HG03521 (cell line): ENCODE data around the gene HOXD11.
A peak's percentile ranks its signal among the peaks of the same experiment; 100 is the strongest.

Experiments used
- ATAC-seq: cut with Tn5 transposase; IDR thresholded peaks from one replicate; pipeline ENCODE4 v1.9.1; 2021; ENCODE audit warnings: mild to moderate bottlenecking, moderate library complexity; ENCODE audit not compliant: unreplicated experiment

The HOXD11 gene

GRCh38 chr2:176130957-176131847, 24.1 kb downstream of the HOXD11 start:
- no peak for ATAC-seq

DNA sequence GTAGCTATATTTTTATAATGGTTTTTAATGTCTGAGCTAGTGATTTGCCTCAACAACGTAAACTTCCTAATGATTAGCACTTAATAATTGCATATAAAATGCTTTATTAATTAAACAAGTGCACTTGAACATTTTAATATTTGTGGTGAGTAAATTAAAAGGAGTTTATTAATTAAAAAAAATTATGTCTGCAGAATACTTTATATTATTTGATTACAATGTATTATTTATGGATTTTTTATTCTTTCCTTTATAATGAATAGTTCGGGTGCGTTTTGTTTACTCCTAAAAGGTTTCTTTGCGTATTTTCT, 24.7 kb downstream of the HOXD11 start:
- ATAC-seq: no peak

DNA sequence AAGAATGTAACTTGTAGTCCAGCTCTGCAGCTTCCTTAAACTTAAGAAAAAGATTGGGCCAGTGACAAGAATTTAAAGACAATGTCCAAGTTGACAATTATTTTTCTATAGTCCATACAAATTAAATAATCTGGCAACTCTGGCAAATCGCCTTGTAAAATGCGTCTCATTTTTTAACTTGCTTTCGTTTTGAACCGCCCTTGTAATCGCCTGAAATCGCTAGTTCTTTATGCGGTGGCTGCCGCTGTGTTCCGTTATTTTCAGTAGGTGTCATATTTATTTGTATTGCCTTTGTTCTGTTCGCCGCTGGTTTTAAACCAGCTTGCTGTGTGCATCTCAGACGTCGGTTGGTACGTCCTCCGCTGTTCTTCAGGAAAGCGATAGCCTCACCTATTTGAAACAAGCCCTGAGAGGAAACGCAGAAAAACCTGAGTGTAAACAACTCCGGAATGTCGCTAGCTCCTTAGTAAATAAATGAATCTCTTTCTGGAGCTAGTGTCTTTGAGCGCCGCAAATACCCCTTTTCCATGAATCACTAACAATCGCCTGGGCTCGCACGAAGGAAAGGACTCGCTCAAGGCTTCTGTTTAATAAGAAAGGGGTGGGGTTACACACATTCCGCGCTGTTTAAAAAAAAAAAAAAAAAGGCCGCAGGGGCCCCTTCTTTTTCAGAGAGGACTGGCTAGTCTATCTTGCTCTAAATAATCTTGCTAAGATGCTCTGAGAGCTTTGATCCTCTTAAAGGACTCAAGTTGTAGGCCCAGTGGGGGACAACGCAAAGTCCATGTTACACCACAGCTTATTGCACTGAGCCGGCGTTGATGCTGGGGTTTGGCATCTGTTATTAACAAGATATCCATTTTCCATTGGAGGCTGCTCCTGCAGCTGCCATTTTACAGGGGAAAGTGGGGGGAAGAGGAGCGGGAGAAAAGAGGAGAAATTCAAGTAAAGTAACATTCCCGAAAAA, 25.4 kb downstream of the HOXD11 start:
- no peak for ATAC-seq

- no peak for ATAC-seq
These were observed 26.3 kb downstream of the HOXD11 start for GRCh38 chr2:176133389-176133788.

DNA sequence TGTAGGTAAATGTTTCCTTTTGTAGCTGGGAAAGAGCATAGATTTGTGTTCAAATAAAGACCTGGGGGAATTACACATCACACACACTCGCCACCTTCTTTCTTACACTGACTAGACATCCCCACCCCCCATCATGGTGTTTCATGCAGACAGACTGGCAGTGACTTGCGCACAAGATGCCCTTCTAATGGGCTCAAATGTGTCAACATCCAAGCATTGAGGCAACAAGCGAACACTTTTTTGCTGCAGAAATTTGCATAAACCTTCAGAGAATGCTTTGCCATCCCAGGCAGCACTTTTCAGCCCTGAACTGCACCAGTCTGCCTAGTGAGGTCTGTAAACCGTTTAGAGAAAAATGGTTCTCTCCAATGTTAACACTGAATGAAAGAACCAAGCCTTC, 27.0 kb downstream of the HOXD11 start:
- no peak for ATAC-seq

- ATAC-seq: no peak
These were observed 28.0 kb downstream of the HOXD11 start for GRCh38 chr2:176135035-176135440.

GRCh38 chr2:176136374-176137251, 29.5 kb downstream of the HOXD11 start:
- no peak for ATAC-seq

GRCh38 chr2:176137252-176137580, 30.1 kb downstream of the HOXD11 start:
- ATAC-seq: no peak

- ATAC-seq: no peak
These were observed 30.8 kb downstream of the HOXD11 start for GRCh38 chr2:176137906-176138305.

DNA sequence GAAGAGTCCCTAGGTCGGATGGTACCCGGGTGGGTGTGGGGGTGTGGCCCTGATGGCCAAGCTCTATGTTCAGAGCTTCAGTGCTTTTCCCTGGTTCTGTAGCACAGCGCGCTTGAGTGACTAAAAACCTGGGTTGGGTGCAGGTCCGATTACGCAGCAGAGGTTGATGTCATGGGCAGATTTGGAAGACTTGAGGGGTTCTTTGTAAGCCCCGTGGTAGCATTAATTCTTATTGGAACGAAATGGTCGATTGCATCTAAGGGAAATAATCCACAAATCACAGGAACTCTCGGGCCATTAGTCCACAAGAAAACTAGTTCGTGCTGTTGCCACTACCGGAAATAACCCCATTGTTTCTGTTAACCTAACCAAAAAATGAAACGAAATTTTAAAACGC, 31.4 kb downstream of the HOXD11 start:
- ATAC-seq: no peak

DNA sequence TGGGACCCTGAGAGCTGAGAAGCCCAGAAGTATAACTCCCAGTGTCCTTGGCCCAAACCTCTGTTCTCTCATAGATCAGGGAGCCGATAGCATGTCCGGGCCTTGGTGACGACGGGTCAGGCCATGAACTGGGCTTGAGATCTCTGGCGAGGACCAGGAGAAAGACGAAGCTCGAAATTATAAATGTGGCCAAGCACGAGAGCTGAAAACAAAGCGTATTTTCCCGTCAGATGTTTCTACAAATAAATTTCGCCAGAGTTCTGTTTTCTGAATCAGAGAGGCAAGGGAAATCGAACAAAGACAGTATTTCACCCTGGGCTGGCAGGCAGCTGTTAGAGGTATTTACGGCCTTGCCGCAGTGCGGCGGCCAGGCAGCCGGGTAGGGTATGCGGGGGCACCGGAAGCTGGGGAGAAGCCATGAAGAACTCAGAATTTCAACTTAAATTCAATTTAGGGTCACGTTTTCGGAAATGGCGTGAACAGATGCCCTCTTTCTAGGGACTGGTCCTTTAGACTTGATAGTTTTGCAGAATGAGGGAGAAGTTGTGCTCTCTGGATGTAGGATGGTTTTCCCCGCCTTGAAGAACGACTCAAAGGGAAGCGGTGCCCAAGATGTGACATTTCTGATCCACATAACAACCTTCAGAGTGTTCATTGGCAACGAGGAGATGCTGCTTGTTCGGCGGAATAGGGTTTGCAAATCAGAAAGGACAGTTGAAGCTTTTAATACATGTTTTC, 32.0 kb downstream of the HOXD11 start:
- ATAC-seq: no peak

- no peak for ATAC-seq
These were observed 32.8 kb downstream of the HOXD11 start for GRCh38 chr2:176139661-176140512.

DNA sequence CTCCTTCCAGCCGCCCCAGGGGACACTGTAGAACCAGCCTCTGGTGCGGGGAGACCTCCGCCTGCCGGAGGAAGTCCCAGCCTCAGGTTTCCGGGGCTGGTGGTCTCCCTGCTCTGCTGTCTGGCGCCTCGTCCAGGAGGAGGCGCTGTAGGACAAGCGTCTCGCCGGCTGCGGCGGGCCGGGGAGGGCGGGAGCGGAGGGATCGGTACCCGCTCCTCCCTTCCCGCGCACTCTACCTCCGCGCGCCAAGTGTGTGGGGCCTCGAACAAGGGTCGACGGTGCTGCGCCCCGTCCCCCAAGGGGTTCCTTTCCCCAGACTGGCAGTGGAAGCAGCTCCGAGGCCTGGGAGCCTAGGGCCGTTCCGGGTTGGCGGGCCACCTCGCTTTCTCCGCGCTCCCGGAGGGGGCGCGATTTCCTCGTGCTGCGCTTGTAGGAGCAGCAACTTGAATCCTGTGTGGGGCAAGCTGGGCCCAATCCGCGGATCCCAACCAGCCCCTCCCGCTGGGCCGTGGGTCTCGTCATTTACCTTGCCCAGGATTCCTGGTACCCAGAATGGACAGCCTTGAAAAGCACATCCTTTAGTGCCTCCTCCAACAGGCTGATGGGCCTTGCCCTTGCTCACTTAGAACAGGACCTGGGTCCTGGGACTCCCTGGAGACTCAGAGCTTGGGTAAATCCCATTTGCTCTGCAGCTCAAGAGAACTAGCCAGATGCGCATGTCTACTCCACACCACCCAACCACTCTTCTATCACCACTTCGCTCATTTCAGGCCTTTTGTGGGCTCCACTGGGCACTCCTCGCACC, 33.6 kb downstream of the HOXD11 start:
- peak; percentile 92 for ATAC-seq

DNA sequence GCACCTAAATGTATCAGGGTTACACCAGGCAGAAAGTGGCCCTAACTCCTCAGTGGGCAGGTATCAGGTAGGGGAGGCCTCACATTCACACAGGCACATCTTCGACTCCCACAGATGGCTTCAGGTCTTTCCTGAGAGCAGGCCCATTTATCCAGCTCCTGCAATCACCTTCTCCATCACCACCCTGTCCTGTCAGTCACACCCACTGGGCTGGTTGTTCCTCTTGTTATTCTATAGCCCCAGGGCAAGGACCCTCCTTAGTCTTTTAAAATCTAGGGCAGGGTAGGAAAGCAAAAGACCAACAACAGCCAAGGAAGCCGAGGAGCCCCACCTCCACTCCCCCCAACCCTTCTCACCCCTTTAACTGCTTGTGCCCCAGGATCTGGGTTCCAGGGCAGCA, 35.2 kb downstream of the HOXD11 start:
- ATAC-seq: no peak

- ATAC-seq: no peak
These were observed 38.2 kb downstream of the HOXD11 start for GRCh38 chr2:176145085-176145969.

- ATAC-seq: no peak
These were observed 39.0 kb downstream of the HOXD11 start for GRCh38 chr2:176146101-176146500.

DNA sequence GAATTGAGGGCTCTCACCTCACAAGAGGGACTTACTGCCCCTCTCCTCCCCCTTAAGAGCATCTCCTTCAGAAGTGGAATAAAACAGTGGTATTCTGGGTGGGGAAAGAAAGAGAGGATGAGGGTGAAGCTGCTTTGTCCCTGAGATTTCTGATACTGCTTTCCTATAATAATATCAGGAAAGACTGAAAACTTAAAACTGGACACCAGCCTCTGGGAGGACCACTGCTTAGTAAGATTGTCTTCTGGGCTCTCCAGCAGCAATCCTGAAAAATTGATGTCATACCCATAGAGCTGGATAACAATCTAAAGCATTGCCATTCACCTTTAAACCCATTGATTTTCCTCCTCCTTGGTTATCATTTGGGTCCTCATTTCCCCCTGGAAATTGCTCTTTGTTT, 39.6 kb downstream of the HOXD11 start:
- ATAC-seq: no peak
